Superior temporal gyrus (tissue), 1 donor: ENCODE measurements around the gene BNIP5.

ENCODE experiments used
- DNase-seq: peaks from one replicate; pipeline ENCODE4 v3.0.0-alpha.2; 2016; ENCODE audit errors: extremely low spot score

Gene BNIP5, protein sequence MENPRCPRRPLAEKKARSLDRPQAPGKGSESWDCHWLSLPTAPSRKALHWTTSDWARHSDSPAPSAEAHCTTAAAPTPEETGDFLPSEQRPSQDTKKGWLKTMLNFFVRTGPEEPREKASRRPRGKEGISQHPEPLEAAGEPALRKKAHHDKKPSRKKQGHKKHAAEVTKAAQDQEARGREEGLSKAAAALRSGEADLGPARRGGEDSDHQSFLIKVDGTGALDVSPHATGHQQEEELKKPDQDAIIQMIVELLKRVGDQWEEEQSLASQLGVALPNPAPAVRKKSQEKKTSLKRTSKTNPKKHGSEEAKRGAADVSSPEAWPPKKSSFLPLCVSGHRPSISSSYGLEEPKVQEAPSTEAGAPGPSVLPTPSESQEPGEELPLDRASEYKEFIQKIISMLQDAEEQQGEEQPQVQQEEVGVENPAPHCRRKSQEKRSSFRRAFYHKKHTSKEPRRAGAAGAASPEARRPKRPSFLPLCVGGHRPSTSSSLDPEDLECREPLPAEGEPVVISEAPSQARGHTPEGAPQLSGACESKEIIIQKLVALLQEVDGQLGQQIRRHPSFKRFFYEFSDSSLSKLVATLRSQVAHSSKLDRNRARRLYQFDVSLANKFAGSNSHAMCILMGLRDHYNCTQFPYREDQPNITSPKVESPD

DNA sequence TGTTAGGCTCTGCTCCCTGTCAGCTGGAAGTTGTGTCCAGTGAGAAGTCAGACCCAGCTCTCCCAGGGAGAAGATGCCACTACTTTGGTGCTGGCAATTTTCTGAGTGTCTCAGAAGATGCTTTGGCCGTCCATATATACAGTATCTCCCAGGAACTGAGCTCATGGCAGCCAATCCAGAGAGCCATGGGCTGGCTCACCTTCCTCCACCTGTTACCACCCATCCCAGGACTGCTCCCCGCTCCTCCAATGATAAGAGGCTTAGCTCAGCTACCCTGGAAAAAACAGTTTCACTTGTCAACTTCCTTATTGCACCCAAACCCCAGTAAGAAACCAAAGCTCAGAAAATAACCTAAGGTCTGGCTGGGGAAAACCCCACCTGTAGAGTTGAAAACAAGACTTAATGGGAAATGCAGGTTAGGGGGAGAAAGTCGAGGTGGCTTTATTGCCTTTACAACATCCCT, at the start of gene BNIP5:
TSS of gene BNIP5 (minus strand) at position 110 of the 463 bp plus-strand sequence. CDS start 6,198 bp downstream, outside the sequence.
- DNase-seq, result no peak

DNA sequence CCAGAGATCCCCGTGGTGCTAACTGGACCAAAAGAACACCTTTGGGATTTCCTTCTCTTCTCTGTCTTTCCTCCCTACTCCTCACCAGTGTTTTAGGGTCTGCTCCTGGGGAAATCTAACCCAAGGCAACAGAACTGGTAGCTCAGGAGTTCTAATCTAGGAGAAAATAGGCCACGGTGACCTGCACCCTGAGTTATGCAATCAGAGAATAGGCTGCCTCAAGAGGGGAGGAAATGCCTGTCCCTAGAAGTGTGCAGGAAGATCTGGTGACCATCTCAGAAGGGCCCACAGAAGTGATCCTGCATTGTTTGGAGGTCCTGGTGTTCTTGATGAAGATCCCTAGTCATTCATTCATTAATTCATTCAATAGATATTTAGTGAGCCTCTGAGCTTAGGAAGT, 47.4 kb upstream of the BNIP5 start:
- no peak for DNase-seq

DNA sequence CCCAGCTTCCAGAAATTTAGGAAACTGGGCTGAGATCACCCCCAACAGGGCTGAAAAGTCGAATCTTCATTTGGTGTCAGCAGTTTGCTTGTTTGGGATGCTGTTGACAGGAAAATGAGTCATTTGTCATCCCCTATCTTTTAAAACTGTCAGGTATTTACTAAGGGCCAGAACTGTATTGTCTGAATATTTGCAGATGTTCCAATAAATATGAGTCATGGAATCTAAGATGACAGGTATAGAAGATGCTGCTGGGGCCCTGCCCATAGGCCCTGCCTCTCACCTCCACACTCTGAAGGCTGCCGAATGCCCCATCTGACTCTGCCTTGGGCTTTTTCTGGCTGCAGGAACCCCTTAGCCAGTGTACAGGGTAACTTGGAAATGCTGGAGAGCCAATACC, 46.9 kb upstream of the BNIP5 start:
- no peak for DNase-seq

DNA sequence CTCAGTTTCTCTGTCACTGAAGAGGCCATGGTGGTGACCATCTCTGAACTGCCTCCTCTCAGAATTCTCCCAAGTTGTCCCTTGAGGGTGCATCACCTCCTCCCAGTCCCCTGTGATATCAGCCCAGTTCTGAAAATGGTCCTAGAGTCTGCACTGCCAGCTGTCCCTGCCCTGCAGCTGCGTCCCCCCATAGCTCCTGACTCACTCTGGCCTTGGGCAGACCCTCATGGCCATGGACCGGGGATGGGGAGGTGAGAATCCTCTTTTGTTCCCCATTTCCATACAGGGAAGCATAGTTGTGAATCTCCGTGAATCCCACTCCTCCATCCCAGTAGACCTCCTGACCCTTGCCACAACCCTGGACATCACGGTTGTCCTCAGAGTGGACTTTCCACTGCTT, 46.3 kb upstream of the BNIP5 start:
- no peak for DNase-seq

DNA sequence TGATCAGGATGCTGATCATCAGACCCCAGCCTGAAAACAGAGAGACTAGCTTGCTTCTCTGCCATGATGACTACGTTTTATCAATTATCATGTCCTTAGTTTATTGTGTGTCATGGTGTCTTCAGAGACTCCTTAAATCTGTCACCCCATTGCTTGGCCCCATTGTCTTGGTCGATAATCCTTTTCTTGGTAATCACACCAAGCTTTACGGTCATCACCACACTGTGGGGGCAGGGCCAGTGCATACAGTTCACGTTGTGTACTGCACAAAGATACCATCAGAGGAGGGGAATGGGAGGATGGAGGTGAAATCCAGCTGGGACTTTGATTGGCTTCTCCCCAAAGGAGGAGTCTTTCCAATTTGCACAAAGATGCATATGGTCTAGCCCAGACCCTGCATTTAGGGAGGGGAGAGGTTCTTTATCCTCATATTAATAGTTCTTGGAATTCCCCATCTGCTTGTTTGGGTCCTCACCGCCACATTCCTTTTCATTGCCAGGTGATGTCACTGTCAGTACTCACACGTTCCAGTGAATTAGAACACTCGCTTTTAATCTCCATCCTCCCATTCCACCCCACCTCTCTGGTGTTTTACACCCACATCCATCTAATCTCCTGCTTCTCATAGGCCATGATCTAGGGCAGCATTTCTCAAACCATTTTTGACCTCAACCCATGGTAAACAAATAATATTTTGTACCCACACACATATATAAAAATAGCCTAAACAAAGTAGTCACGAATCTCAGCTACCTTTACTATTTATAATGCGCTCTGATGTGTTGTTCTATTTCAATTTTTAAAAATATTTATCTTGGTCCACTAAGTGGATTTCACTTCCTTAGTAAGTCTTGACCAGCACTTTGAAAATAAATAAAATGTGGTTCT, 45.1 kb upstream of the BNIP5 start:
- no peak for DNase-seq

DNA sequence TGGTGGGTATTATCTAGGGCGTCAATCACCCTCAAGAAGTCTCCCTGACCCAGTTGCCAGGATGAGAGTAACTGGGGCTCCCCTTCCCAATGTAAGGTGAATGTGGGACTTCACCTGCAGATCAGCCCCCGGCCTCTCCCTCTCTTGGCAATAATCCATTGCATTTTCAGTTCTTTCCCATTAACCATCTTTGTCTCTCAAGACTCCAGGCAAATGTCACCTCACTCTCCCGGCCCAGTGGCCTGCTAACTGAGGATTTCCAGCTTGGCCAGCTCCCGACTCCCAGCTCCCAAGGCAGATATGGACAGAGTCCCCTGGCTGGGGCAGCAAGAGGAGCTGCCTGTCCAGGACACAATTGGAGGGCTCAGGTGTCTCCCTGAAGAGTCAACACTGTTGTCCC, 43.5 kb upstream of the BNIP5 start:
- DNase-seq, result no peak

DNA sequence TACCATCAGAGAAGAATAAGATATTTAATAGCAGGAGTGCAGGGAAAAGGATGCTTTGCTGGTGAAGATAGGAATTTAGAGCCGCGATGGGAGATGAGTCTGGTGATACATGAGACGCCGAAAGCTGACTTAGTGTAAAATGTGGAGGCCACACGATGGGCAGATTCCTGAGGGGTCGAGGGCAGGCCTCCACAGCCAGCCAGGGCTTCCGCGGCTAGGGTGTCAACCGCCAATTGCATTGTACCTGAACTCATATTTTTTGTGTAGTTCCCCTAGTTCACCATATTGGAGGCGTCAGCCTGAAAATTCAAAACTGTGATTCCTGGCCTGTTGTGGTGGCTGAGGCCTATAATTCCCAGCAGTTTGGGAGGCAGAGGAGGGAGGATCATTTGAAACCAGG, 42.2 kb upstream of the BNIP5 start:
- no peak for DNase-seq

DNA sequence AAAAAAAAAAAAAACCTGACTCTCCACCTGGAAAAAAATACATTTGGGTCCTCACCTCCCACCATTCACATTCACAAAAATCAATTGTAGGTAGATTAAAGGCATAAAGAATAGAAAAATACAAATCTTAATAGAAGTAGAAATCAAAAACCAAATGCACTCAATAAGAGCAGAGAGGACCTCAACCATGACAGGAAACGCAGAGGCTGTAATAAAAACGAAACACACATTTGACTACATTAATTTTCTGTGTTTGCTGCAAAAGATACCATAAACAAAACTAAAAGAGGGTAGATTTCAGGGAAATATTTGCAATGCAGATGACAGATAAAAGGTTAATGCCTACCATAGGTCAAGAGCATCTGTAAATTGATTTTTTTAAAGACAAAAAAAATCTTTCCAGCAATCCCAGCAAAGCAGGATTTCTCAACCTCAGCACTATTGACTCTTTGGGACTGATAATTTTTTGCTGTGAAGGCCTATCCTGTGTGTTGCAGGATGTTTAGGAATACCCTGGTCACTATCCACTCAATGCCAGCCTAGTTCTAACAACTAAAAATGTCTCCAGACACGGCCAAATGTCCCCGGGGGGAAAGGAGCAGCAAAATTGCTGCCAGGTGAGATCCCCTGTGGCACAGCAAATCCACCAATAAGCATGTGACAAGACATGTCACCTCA, 41.7 kb upstream of the BNIP5 start:
- DNase-seq, result no peak

DNA sequence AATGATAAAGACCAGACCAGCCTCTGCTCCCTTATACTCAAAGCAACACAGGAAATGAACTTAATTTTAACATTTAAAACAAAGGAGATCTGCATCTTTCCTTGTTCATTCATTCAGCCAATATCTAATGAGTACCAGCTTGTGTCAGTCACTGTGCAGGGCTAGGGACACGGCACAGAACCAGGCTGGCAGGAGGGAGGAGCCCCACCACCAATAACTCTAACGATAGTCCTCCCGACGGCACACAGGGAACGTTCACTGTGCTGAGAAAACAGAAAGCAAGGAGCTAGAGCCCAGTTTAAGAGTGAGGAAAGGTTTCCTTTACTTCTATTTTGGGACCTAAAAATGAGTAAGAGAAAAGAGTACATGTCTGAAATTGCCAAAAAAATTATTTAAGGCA, 40.9 kb upstream of the BNIP5 start:
- peak; percentile 19 for DNase-seq

DNA sequence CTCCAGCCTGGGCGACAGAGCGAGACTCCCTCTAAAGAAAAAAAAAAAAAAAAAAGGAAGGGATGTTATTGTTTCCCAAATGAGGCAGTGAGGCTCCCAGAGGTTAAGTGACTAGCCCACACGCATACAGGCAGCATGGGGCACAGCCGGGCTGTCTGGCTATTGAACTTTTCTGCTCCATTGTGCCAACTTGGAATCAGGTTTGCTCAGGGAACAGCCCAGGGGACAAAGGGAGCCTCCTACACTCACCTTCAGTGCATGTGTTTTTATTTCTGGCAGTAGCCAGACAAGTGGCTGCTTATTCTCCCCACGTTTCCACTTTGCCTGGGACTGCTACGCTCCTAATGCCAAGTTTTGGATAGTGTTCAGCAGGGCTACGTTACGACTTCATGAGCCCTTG, 40.1 kb upstream of the BNIP5 start:
- DNase-seq, result no peak

DNA sequence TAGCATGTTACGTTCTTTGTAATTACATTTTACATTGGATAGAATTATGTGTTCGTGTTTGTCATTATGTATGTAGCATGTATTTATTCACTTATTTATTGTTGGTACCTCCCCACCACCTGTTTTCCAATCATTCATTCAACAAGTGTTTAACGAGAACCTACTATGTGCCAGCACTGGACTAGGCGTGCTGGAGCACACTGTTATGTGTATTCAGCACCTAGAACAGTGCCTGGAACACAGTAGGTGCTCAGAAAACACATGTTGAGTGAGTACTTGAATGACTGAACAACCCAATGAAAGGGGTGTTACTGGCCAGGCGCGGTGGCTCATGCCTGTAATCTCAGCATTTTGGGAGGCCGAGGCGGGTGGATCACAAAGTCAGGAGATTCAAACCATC, 39.5 kb upstream of the BNIP5 start:
- no peak for DNase-seq

DNA sequence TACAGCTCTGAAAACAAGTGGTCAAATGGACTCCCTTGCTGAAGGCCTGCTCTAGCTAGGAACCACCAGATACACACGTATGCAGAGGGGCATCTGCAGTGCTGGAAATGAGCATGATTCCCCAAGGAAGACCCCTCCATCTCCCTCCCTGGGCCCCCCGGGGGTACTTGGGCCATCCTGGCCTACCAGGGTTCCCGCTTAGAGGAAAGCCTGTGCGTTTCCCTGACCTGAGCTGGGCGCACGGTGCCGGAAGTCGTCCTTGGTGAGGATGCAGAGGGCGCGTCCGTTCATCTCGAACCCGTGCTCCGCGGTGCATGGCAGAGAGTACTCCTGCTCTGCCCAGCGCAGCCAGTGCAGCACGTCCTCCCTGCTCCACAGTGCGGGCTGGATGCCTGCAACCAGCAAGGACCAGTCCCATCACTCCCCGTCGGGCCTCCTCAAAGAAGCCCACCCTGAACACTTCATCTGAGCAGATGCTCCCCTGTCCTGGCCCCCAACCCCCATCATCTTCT, 39.0 kb upstream of the BNIP5 start:
- no peak for DNase-seq

DNA sequence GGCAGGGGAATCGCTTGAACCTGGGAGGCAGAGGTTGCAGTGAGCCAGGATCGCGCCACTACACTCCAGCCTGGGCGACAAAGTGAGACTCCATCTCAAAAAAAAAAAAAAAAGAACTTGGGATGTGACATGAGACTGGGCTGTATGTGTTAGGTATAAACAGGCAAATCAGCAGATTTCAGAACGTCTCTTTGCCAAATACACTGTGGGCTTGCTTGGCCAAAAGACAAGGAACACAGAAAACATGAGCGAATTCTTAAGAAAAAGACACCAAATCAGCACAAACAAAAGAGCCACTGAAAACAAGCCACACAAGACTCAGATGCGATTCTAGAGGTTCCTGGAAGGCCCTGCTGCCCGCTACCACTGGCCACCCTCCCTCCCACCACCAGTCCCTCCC, 38.3 kb upstream of the BNIP5 start:
- no peak for DNase-seq

DNA sequence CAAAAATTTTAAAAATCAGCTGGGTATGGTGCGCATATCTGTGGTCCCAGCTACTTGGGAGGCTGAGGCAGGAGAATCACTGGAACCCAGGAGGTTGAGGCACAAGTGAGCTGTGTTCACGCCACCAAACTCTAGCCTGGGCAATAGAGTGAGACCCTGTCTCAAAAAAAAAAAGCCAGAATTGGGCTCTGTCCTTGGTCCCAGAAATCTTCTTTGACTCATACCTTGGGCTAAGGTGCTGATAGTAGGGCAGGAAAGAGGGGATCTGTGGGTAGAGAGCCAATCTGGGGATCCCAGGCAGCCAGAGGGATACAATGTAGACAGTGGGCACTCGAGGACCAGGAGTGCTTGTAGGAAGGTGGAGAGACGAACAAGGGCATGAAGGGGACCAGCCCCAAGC, 37.5 kb upstream of the BNIP5 start:
- no peak for DNase-seq

DNA sequence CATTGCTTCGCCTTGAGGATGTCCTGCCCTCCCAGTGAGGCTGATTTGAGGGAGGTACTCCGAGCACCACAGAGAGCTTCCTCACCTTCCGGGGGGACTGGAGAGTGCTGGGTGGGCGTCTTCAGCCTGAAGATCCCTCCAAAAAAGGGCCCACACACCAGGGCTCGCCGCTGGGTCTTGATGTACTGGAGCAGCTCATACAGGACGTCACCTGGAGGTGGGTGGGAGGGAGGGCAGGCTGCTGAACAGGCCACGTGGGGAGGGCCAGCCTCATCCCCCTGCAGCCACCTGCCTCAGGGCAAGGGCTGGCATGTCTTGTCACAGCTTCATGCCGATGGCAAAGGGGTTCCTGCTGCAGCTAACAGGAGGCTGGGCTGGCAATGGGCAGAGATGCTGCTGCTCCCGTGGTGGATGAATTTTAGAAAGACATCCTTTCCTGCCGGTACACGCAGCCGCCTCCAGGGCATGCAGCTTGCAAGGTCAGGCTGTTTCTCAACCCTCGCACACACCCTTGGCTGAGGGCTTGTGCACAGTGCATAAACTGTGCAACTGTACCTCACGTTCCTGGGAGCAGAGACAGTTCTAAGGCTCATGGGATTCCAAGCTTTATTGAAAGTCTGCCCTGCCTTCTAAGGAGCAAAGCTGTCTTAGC, 36.8 kb upstream of the BNIP5 start:
- DNase-seq, result no peak

DNA sequence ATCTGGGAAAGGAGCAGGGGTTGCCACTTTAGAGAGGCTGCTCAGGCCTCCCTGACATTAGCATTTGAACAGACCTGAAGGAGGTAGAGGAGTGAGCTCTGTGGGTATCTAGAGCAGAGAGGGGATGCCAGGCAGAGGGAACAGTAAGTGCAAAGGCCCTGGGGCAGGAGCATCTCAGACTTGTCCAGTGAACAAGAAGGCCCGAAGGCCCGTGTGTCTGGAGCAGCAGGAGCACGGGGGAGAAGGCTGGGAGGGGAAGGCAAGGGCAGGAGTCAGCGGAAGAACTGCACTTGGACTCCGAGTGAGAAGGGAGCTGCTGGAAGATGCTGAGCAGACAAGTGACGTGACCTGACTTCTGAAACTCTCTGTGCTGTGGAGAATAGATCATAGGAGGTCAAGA, 35.4 kb upstream of the BNIP5 start:
- no peak for DNase-seq

DNA sequence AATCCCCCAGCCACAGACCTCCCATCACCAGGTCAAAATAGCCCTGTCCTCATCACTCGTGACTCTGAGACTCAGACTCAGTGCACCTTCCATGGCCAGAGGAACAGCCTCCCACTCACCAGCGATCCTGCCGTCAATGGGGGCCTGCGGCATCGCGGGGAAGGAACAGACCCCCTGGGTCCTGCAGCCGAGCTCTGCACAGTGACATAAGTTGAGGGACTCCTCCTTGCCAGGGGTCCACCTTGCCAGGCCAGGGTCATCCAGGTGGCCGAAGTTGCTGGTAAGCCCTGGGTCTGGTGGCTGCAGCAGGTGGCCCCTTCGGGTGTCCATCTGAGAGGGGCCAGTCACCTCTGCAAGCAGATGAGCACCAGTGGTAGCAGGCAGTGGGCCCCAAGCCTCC, 34.5 kb upstream of the BNIP5 start:
- no peak for DNase-seq

DNA sequence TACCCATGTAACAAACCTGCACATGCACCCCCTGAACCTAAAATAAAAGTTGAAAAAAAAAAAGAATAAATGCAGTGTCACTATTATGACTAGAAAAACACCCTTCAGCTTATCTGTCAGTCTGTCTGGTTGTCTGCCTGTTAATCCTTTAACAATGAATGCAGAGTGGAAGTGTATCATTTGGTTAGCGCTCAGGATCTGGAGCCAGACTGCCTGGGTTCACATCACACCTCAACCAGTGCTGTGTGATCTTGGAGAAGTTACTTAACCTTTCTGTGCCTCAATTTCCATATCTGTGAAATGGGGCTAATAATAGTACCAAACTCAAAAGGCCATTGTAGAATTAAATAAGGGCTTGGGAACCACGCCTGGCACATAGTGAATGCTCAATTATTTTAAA, 34.0 kb upstream of the BNIP5 start:
- DNase-seq, result no peak

DNA sequence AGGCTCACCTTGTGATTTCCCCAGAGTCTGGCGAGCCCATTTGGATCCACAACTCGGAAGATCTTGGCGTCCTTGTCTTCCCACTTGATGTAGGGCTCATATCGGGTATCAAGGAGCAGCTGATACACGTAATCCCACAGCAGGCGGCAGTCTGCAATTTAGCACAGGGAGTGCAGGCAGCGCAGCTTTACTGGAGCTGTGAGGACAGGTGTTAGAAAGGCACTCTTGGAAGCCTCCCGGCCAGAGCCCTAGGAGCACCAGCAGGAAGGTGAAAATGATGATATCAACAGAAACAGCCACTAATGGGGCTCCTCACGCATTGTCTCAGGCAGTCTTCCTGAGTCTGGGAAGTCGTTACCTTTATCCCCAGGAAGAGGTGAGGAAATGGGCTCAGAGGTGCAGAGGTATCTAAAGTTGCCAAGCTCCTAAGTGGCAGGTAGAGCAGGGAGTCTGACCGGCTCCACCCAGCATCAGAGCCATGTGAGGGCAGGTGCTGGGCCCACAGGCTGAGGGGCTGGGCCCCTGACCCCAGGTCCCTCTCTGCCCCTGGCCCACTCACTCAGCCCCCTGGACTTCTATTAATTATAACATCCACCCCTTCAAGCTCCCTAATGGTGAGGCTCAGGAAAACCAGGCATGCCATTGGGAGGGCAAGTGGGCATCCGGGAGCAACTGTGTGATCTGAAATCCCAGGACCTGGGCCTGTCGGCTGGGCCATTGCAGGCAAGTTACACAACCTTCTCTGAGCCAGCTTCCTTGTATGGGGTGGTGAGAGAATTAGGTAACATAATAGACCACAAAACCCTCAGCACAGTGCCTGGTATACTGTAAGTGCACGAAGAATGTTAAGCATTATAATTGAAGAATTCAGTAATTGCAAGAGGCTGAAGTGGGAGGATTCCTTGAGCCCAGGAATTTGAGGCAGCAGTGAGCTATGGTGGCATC, 32.5 kb upstream of the BNIP5 start:
- no peak for DNase-seq

DNA sequence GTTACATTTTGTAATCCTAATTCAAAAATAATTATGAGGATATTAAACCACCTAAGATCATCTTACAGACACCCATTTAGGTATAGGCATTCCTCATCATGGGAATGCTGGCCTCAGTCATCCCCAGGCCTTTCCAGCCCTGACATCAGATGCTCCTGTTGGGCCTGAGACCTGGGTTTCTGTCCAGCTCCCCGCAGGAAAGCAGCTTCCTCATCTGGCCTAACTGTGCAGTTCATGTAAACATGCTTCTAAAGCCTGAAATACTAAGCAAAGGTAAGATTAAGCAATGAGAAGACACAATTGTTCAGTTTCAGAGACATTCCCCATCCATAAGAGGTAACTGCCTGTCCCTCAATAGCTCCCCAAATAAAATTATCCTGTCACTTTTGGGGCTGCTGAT, 31.7 kb upstream of the BNIP5 start:
- DNase-seq, result no peak
